ENCODE measurements around the gene IZUMO1R.

DNA sequence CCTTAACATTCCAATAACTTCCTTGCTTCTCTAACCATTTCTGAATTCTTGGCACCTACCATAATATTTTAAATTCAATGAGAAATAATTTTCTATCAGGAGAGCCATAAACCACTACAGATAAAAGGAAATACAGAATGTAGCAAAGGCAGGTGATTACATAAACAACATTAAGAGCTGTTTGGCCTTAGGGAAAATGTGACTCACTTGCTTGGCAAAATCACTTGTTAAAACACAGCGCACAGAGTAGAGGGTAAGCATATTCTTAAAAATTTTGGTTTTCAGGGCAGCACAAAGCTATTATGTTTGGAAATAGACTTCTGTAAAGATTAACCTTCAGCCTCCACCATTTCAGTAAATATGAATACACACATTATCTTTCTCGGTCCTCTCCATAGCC lies 26.4 kb downstream of the IZUMO1R start:
- TF ChIP-seq, protein P1, sequence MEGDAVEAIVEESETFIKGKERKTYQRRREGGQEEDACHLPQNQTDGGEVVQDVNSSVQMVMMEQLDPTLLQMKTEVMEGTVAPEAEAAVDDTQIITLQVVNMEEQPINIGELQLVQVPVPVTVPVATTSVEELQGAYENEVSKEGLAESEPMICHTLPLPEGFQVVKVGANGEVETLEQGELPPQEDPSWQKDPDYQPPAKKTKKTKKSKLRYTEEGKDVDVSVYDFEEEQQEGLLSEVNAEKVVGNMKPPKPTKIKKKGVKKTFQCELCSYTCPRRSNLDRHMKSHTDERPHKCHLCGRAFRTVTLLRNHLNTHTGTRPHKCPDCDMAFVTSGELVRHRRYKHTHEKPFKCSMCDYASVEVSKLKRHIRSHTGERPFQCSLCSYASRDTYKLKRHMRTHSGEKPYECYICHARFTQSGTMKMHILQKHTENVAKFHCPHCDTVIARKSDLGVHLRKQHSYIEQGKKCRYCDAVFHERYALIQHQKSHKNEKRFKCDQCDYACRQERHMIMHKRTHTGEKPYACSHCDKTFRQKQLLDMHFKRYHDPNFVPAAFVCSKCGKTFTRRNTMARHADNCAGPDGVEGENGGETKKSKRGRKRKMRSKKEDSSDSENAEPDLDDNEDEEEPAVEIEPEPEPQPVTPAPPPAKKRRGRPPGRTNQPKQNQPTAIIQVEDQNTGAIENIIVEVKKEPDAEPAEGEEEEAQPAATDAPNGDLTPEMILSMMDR (conservative IDR thresholded peaks at IDR 0.05; ENCODE audit: low read depth, low read length): no peak
- no peak for TF ChIP-seq EZH2 (IDR thresholded peaks at IDR 0.05; ENCODE audit: low read length, unreplicated experiment)
- TF ChIP-seq EZH2phosphoT487 (IDR thresholded peaks at IDR 0.05; ENCODE audit: borderline replicate concordance, low read length): no peak
